WERI-Rb-1 (cell line): Measurements from ENCODE around the gene KCNIP4.

Experiments
- DNase-seq: peaks from one replicate; pipeline ENCODE4 v3.0.0-alpha.2; 2020
- H3K27ac ChIP-seq: fragments of 250-450 bp; sonication (Bioruptor Pico); 2 replicates; pipeline ENCODE4 v1.5.1; 2020; ENCODE audit warnings: mild to moderate bottlenecking, moderate library complexity
- H3K27me3 ChIP-seq: fragments of 250-450 bp; sonication (Bioruptor Pico); 2 replicates; pipeline ENCODE4 v1.5.1; 2021; ENCODE audit warnings: mild to moderate bottlenecking, low read depth, moderate library complexity; ENCODE audit not compliant: insufficient read depth, severe bottlenecking
- H3K36me3 ChIP-seq: fragments of 250-450 bp; sonication (Bioruptor Pico); 2 replicates; pipeline ENCODE4 v1.5.1; 2020; ENCODE audit warnings: mild to moderate bottlenecking, moderate library complexity
- H3K4me3 ChIP-seq: 2 replicates; pipeline ENCODE4 v1.5.1; 2011; ENCODE audit warnings: low read depth, mild to moderate bottlenecking, control low read depth, low read length
- H3K9me3 ChIP-seq: fragments of 250-450 bp; sonication (Bioruptor Pico); 2 replicates; pipeline ENCODE4 v1.5.1; 2021; ENCODE audit warnings: mild to moderate bottlenecking, moderate library complexity; ENCODE audit not compliant: severe bottlenecking
- CTCF ChIP-seq: IDR thresholded peaks from 2 replicates; pipeline ENCODE4 v1.5.1; 2011; ENCODE audit warnings: low read depth, mild to moderate bottlenecking, control low read depth, inconsistent platforms, low read length

Gene KCNIP4

DNA sequence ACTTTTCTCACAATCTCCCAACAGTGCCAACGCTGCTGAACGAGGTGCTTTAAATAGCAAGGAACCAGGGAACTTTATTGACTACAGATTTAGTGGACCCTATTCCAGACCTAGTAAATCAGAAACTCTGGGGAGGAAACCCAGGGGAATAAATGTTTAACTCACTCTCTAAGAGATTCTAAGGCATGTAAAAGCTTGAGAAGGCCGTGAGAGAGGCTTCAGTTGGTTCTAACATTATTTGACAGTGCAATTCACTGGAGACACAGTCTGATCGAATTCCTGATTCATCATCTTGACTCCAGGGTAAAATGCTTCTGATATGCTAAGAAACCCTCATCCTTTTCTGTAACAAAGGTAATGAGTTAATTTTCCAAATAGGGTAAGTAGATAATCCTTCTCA, 494.4 kb downstream of the KCNIP4 start:
- no peak overlapping the region for H3K4me3 ChIP-seq
- H3K27ac ChIP-seq, result no peak overlapping the region
- no peaks in the 10 kb centered on the region for H3K9me3 ChIP-seq
- TF ChIP-seq CTCF, result no peak
- H3K27me3 ChIP-seq, result no peaks in the 10 kb centered on the region
- no peak for DNase-seq
- no peaks in the 10 kb centered on the region for H3K36me3 ChIP-seq

GRCh38 chr4:21452931-21453330, 495.6 kb downstream of the KCNIP4 start:
- Histone ChIP-seq H3K27me3 (no peaks in the 10 kb centered on the region), H3K36me3 (no peaks in the 10 kb centered on the region), H3K9me3 (no peaks in the 10 kb centered on the region), H3K4me3 (no peak overlapping the region), H3K27ac (no peak overlapping the region)
- no peak for DNase-seq
- TF ChIP-seq CTCF, result no peak

- Histone ChIP-seq H3K36me3 (no peaks in the 10 kb centered on the region), H3K9me3 (no peaks in the 10 kb centered on the region), H3K27ac (no peak overlapping the region), H3K27me3 (no peaks in the 10 kb centered on the region), H3K4me3 (no peak overlapping the region)
- TF ChIP-seq CTCF, result no peak
- no peak for DNase-seq
These were observed 497.5 kb downstream of the KCNIP4 start for GRCh38 chr4:21451032-21451431.

DNA sequence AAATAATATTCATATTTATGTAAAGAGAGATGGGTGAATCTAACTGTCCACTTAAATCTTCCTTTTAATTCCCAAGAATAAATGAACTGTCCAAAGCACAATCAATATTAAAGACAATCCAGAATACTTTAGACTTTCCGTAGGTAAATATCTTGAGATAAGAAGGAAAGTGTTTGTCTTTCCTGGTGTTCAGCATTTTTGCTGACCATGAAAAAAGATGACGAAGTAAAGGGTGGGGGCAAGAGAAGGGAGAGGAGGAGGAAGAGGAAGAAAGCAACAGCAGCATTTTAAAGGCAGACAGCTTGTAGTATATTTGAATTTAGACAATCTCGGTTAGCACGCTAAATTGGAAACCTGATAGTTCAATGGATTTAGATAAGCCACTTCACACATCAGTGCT, 498.2 kb downstream of the KCNIP4 start:
- Histone ChIP-seq H3K9me3 (no peaks in the 10 kb centered on the region), H3K4me3 (no peak overlapping the region), H3K36me3 (no peaks in the 10 kb centered on the region), H3K27me3 (no peaks in the 10 kb centered on the region), H3K27ac (no peak overlapping the region)
- DNase-seq, result no peak
- no peak for TF ChIP-seq CTCF

DNA sequence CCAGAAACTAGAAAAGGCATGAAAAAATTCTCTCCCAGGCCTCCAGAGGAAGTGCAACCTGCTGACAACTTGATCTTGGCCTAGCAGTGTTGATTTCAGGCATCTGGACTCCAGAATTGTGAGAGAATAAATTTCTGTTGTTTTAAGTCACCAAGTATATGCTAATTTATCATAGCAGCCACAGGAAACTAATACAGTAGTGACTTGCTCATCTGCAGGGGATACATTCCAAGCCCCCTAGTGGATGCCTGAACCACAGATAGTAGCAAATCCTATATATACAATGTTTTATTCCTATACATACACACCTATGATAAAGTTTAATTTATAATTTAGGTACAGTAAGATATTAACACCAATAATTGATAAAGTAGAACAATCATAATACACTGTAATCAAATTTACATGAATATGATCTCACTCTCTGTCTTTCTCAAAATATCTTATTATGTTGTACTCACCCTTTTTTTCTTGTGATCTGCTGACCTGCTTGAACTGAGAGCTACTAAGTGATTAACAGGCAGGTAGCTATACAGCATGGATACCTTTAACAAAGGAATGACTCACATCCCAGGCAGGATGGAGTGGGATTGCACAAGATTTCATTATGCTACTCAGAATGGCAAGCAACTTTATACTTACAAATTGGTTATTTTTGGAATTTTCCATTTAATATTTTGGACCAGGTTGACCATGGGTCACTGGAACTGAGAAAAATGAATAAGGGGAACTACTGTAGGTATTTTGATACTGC, 501.1 kb downstream of the KCNIP4 start:
- H3K36me3 ChIP-seq, result no peaks in the 10 kb centered on the region
- 0 out of 2 replicates have a peak, but pooled peaks have one; percentile 1 for TF ChIP-seq CTCF
- DNase-seq, result no peak
- no peaks in the 10 kb centered on the region for H3K27me3 ChIP-seq
- no peaks in the 10 kb centered on the region for H3K9me3 ChIP-seq
- no peak overlapping the region for H3K27ac ChIP-seq
- H3K4me3 ChIP-seq, result no peak overlapping the region

GRCh38 chr4:21420166-21420565, 528.4 kb downstream of the KCNIP4 start:
- Histone ChIP-seq H3K27me3 (no peaks in the 10 kb centered on the region), H3K4me3 (no peak overlapping the region), H3K36me3 (no peaks in the 10 kb centered on the region), H3K9me3 (no peaks in the 10 kb centered on the region), H3K27ac (no peak overlapping the region)
- TF ChIP-seq CTCF, result no peak
- no peak for DNase-seq
